ENCODE data around the gene RNF19B.
A peak's percentile ranks its signal among the peaks of the same experiment; 100 is the strongest.

RNF19B gene

DNA sequence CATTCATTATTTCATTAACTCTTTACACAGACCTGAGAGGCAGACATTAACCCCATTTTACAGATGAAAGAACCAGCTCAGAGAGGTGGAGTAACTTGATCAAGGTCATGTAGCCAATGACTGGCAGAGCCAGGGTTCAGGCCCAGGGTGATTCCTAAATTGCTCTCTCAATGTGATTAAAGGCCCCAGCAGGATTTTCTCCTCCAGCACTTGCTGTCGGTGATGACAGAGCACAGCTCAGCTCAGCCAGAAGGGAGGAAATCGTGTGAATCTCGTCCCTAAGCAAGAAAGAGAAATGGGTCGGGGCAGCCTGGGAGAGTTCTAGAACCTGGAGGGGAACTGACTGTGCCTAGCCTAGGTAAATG lies 19.5 kb upstream of the RNF19B start:
- TF ChIP-seq GATA2 (IDR thresholded peaks at IDR 0.05; ENCODE audit: low read depth, low read length): no peak
- TF ChIP-seq GATA3 (IDR thresholded peaks at IDR 0.05; ENCODE audit: low read depth, low read length): no peak

DNA sequence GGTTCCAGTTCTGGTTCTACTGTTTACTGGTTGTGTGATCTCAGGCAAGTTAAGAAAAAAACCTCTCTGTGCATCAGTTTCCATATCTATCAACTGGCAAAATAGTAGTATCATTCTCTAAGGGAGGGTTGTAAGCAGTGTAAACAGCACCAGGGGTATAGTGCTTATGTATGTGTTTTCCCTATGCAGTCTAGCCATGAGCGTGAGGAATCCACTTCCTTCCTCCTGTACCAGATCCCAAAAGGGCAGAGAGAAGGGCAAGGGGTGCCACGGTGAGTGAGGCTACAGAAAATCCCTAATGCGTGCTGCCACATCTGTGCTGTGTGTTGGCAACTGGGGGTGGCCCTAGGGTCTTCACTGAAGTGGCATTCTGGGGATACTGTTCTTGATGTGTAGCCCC lies 18.4 kb upstream of the RNF19B start:
- TF ChIP-seq GATA2 (IDR thresholded peaks at IDR 0.05; ENCODE audit: low read depth, low read length) (no peak), GATA3 (IDR thresholded peaks at IDR 0.05; ENCODE audit: low read depth, low read length) (no peak)

DNA sequence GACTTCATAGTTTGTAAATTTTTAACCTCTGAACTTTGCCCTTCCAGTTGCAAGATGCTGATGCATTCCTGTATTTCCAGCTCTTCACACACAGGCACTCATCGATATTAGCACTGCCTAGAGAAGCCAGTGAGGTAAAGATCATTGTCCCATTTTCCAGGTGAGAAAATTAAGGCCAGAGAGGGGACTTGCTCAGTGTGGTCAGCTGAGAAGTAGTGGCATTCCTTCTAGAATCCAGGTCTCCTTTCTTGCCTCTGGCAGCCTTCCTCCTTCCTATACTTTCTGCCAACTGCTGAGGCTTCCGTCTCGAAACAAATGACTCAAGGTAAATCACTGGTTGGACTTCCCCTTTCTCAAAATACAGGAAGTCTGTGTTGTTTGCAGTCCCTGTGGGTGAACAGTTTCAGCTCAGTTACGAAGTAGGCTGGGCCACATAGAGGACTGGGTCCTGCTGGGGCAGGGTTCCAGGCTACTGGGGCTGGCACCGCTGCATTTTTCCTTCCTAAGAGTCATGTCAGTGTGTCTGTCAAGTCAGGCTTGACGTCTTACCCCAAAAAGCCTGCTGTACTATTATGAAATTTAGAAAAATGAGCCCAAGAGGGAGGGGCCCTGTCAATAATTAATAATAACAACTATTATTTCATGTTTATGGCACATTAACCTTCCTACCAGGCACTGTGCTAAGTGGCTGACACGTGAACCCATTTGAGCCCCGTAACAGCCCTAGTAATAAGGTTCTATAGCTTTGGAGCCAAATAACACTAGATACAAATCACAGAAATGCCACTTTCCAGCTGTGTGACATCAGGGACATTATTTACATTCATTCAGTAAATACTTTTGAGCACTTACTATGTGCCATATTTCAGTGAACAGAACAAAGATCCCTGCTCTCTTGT lies 16.6 kb upstream of the RNF19B start:
- no peak for TF ChIP-seq GATA2 (IDR thresholded peaks at IDR 0.05; ENCODE audit: low read depth, low read length)
- TF ChIP-seq GATA3 (IDR thresholded peaks at IDR 0.05; ENCODE audit: low read depth, low read length): no peak

DNA sequence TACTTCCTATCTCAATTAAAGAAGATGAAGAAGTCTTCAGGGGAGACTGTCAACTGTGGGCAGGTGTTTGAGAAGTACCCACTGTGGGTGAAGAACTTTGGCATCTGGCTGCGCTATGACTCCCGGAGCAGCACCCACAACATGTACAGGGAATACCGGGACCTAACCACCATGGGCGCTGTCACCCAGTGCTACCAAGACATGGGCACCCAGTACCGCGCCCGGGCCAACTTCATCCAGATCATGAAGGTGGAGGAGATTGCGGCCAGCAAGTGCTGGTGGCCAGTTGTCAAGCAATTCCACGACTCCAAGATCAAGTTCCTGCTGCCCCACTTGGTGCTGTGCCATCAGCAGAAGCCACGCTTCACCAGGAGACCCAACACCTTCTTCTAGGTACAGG lies 15.5 kb upstream of the RNF19B start:
- TF ChIP-seq GATA2 (IDR thresholded peaks at IDR 0.05; ENCODE audit: low read depth, low read length) (no peak), GATA3 (IDR thresholded peaks at IDR 0.05; ENCODE audit: low read depth, low read length) (no peak)

DNA sequence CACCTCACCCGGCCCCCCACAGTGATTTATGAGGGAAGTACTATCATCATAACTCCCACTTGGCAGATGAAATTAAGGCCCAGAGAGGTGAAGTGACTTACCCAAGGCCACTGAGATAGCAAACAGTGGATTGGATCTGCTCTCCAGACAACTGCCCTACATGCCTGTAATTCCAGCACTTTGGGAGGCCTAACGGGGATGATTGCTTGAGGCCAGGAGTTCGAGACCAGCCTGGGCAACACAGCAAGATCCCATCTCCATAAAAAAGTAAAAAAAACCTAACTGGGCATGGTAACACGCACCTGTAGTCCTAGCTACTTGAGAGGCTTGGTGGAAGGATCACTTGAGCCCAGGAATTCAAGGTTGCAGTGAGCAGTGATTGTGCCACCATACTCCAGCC lies 14.2 kb upstream of the RNF19B start:
- TF ChIP-seq GATA3 (IDR thresholded peaks at IDR 0.05; ENCODE audit: low read depth, low read length) (no peak), GATA2 (IDR thresholded peaks at IDR 0.05; ENCODE audit: low read depth, low read length) (no peak)

DNA sequence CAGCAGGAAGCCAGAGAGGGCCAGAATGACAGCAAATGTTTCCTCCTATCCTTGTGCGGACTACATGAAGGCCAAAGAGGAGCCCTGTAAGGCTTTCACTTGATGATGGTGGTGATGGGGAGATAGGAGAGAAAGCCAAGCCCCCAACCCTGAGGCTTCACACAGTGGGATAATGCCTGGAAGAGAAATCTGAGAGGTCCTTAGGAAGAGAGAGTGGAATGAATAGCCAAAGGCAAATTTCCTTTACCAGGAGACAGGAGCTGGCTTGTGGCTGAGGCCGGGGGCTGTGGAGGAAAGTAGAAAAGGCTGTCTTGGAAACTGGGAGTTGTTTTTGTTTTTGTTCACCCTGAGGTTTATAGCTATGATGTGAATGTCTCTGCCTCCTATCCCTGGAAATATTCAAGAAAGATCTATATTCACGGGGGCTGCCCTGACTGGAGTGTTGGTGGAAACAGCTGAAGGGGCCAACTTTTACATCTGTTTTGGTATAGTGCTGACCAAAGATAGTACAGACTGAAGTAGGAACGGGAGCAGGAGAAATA lies 13.0 kb upstream of the RNF19B start:
- TF ChIP-seq GATA3 (IDR thresholded peaks at IDR 0.05; ENCODE audit: low read depth, low read length): no peak
- TF ChIP-seq GATA2 (IDR thresholded peaks at IDR 0.05; ENCODE audit: low read depth, low read length): no peak

DNA sequence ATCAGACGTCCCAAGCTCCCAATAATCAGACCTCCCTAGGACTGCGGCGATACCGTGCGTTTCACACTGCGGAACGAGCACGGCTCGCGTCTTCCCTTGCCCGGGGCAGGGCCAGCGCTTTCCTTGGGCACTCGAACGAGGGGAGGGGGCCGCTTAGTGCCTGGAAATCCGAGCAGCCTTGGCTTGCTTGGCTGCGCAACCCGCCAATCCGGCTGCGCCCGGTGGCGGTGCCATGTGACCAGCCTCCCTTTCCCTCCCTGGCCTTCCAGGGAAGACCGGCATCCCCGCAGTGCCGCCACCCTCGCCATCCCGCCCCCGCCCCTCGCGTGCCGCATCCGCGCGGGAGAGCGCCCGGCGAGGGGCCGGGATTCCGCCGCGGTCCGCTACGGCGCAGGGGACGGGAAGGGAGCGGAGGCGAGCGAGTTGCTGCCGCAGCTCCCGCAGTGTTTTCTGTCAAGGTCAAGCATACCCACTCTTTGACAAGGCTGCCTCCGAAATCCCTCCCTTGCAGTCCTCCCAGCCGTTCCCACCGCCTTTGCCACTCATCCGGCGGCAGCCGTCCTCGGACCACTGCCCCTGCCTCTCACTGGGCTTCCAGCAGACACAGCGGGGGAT lies 8.3 kb upstream of the RNF19B start:
- TF ChIP-seq GATA2 (IDR thresholded peaks at IDR 0.05; ENCODE audit: low read depth, low read length) (no peak), GATA3 (IDR thresholded peaks at IDR 0.05; ENCODE audit: low read depth, low read length) (no peak)

DNA sequence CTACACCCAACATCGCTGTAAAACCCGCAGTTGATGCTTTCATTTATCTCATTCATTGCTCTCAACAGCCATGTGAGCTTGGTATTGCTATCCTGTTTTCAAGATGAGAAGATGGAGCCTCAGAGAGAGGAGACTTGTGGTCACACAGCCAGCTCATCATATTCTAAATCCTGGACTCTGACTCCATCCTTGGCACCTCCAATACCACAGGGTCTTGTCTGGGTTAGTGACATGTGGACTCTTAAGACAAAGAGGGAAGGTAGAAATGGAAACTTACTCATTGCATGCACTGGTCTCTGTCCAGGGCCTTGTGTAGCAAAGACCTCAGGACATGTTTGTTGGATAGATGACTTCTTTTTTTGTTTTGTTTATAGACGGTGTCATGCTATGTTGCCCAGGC lies 7.0 kb upstream of the RNF19B start:
- no peak for TF ChIP-seq GATA3 (IDR thresholded peaks at IDR 0.05; ENCODE audit: low read depth, low read length)
- TF ChIP-seq GATA2 (IDR thresholded peaks at IDR 0.05; ENCODE audit: low read depth, low read length): no peak

DNA sequence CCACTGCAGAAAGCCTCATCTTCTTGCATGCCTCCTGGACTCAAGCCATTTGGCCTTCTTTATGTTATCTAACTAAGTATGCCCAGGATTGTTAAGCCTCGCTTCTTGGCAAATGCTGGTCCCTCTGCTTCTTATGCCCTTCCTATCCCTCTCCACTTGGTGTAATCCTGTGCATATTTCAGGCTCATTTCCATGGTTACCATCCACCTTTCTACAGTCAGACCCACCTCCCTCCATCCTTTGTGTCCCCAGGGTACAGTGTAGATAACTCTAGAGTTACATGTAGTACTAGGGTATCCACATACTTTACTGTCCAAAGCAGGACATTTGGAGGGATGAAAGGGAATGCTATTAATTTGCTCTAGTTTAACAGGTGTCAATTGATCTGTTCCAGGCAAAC lies 6.5 kb upstream of the RNF19B start:
- TF ChIP-seq GATA2 (IDR thresholded peaks at IDR 0.05; ENCODE audit: low read depth, low read length): no peak
- TF ChIP-seq GATA3 (IDR thresholded peaks at IDR 0.05; ENCODE audit: low read depth, low read length): no peak

DNA sequence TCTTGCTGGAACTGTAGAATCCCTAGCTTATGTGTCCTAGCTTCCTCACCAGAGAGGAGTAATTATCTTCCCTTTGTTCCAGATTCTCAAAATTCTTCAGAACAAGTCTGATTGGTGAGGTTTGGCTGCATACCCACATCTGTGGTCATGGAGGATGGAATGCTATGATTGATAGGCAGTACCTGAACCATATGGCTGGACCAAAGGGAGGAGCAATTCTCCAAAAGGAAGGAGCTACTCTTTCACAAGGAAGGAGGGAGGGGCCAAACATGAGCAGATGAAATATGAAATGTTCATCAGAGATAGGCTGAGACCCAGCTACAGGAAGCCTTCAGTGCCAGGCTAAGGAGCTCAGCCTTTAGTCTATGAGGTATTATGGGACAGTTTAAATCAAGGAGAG lies 5.0 kb upstream of the RNF19B start:
- TF ChIP-seq GATA3 (IDR thresholded peaks at IDR 0.05; ENCODE audit: low read depth, low read length) (no peak), GATA2 (IDR thresholded peaks at IDR 0.05; ENCODE audit: low read depth, low read length) (no peak)

DNA sequence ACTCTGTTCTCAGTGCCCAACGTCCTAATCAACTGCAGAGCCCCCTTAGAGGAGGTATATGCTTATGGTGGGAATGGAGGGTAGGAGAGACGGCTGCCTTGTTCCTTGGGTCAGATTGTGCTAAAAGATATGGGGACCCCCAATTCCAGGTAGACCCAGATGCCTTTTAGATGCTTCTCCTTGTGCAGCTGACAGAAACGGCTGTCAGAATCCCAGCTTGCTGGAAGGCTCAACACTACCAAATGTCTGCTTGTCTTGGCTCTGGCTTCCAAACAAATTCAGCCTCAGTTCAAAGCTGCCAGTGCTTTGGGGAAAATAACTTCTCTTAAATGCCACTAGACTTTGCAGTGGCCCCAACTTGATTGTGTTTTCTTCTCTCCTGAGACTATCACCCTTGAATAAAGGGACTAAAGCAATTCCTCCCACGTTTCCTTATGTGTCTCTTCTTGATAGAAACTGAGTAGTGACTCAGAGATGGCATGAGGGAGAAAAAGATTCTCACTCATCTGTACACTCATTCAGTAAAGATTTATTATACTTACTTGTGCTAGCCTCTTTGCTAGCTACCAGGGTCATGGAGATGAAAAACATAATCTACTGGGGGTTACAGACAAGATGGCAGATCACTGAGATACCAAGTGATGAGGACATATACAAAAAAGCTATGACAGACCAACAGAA lies 3.4 kb upstream of the RNF19B start:
- no peak for TF ChIP-seq GATA2 (IDR thresholded peaks at IDR 0.05; ENCODE audit: low read depth, low read length)
- TF ChIP-seq GATA3 (IDR thresholded peaks at IDR 0.05; ENCODE audit: low read depth, low read length): no peak

DNA sequence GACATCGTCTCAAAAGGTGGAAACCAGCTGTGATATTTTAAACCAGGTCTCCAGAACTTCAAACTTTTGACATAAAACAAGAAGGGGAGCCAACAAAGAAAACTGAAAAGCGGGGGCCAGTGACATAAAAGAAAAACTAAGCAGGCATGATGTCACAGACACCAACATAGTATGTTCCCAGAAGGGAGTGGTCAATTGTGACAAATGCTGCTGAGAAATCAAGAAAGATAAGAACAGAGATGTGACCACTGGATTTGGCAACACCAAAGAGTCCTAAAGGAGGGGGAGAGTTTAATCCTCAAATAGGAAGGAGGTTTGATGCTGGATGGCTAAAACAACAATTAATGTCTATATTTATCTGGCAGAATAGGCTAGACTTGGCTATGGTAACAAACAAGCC lies 2.3 kb upstream of the RNF19B start:
- TF ChIP-seq GATA3 (IDR thresholded peaks at IDR 0.05; ENCODE audit: low read depth, low read length): no peak
- TF ChIP-seq GATA2 (IDR thresholded peaks at IDR 0.05; ENCODE audit: low read depth, low read length): no peak

DNA sequence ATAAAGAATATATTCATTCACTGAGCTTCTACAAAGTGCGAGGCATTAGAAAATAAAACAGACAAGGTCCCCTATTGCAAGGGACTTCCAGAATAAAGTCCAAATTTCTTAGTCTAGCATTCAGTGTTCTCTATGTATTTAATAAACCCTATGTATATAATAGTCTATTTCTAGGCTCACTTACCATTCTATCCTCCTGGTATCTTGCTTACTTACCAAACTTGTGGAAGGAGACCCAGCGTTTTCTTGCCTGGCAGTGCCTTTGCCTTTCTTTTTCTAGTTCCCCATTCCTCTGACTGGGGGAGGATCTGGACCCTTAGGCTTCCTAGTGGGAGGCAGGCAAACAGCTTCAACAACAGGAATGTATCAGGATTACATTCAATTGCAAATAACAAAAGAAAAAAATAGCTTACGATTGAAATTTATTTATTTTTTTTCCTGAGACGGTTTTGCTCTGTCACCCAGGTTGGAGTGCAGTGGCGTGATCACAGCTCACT lies 690 bp upstream of the RNF19B start:
- TF ChIP-seq GATA2 (IDR thresholded peaks at IDR 0.05; ENCODE audit: low read depth, low read length) (no peak), GATA3 (IDR thresholded peaks at IDR 0.05; ENCODE audit: low read depth, low read length) (no peak)

DNA sequence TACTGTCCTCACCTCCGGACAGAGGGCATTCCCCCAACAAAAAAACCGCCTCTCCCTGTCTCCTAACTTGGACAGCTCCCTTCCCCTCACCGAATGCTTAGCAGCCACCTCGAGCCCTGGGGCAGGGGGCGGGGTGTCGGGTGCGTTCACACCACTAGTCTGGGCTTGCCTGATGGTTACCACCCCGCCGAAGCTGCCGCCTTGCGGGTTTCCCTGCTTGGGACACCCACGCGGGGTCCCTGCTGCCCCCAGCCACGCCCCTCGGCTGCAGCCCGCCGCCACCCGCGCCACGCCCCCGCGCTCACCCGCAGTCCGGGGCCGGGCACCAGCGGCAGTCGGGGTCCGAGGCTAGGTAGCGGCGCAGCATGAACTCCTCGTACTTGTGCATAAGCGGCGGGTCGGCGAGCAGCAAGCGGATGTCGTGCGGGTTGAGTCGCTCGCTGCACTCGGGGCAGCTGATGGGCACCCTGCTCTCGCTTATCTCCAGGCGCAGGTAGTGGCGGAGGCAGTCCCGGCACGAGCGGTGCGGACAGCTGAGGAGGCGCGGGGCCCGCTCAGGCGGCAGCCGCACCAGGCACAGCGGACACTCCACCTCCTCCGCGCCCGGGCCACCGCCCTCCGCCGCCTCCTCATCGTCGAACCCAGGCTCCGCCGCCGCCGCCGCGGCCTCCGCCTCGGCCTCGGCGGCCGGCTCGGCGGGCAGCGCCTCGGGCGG lies 706 bp downstream of the RNF19B start:
- TF ChIP-seq GATA2 (IDR thresholded peaks at IDR 0.05; ENCODE audit: low read depth, low read length) (peak; percentile 27; the same call in 1 of the 2 replicates), GATA3 (IDR thresholded peaks at IDR 0.05; ENCODE audit: low read depth, low read length) (no peak)

Measured in SH-SY5Y (cell line).